Measurements from ENCODE around the gene PRG3.

DNA sequence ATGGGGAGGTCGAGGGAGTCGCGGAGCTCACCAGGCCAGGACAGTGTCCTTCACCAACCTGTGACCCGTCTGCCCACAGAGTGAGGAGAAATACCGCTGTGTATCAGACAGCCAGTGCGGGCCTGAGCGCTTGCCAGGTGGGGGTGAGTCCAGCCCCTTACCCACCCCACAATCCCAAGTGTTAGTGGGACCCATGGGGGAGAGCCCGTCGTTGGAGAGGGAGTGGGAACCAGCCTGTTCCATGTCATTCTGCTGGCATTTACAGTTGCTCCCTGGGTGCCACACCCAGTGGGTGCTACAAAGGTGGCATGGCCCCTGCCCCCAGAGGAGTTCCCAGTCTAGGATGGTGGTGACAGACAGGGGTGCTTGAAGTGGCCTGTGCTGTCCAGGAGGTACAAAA lies 33.6 kb downstream of the PRG3 start:
- TF ChIP-seq, protein P1, sequence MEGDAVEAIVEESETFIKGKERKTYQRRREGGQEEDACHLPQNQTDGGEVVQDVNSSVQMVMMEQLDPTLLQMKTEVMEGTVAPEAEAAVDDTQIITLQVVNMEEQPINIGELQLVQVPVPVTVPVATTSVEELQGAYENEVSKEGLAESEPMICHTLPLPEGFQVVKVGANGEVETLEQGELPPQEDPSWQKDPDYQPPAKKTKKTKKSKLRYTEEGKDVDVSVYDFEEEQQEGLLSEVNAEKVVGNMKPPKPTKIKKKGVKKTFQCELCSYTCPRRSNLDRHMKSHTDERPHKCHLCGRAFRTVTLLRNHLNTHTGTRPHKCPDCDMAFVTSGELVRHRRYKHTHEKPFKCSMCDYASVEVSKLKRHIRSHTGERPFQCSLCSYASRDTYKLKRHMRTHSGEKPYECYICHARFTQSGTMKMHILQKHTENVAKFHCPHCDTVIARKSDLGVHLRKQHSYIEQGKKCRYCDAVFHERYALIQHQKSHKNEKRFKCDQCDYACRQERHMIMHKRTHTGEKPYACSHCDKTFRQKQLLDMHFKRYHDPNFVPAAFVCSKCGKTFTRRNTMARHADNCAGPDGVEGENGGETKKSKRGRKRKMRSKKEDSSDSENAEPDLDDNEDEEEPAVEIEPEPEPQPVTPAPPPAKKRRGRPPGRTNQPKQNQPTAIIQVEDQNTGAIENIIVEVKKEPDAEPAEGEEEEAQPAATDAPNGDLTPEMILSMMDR (conservative IDR thresholded peaks at IDR 0.05), result no peak
- TF ChIP-seq EZH2 (IDR thresholded peaks at IDR 0.05; ENCODE audit: low read depth), result no peak

Data from PC-9 (cell line).